Right atrium auricular region (tissue), 2 donors: ENCODE results near the gene SLC26A1. TPM values are rescaled to one million over a fixed set of nuclear protein-coding genes. Genes with fewer than 3 reads are reported as not detected.

Experiments
- DNase-seq: peaks from one replicate; pipeline ENCODE4 v3.0.0-alpha.2; 2019; ENCODE audit warnings: low spot score
- H3K27ac ChIP-seq, 2 donors: fragments of 200-600 bp; sonication (generic); 1 replicate in 1 of 2; 2 replicates in 1 of 2; pipeline ENCODE4 v1.5.1; 2016 to 2019
- H3K27me3 ChIP-seq, 2 donors: fragments of 200-600 bp; sonication (generic); one replicate each; pipeline versions ENCODE4 v1.5.1 to v1.6.0; 2017 to 2019
- H3K36me3 ChIP-seq: fragments of 200-600 bp; sonication (generic); one replicate; pipeline ENCODE4 v1.5.1; 2016
- H3K4me1 ChIP-seq, 2 donors: fragments of 200-600 bp; sonication (generic); one replicate each; pipeline versions ENCODE4 v1.5.1 to v1.6.0; 2017 to 2019
- H3K4me3 ChIP-seq, 2 donors: fragments of 200-600 bp; sonication (generic); 1 replicate in 1 of 2; 2 replicates in 1 of 2; pipeline ENCODE4 v1.5.1; 2017 to 2019; ENCODE audit warnings: mild to moderate bottlenecking in 1 of 2, moderate library complexity in 1 of 2
- H3K9me3 ChIP-seq, 2 donors: fragments of 200-600 bp; sonication (generic); one replicate each; pipeline ENCODE4 v1.5.1; 2019
- total RNA-seq, 2 donors: library from RNA; depleted of rRNA; stranded (reverse); fragments of >200 nt; gene quantifications; one replicate each; pipeline ENCODE4 v1.1.0, GENCODE V29; 2016
- TF ChIP-seq, protein P1 (sequence below), 2 donors: fragments of 200-600 bp; sonication (generic); IDR thresholded peaks; one replicate each; pipeline ENCODE4 v1.5.1; 2019; ENCODE audit warnings: antibody characterized with exemption in 2 of 2

SLC26A1 gene
- total RNA-seq, 2 donors from 2014 or later = not detected

DNA sequence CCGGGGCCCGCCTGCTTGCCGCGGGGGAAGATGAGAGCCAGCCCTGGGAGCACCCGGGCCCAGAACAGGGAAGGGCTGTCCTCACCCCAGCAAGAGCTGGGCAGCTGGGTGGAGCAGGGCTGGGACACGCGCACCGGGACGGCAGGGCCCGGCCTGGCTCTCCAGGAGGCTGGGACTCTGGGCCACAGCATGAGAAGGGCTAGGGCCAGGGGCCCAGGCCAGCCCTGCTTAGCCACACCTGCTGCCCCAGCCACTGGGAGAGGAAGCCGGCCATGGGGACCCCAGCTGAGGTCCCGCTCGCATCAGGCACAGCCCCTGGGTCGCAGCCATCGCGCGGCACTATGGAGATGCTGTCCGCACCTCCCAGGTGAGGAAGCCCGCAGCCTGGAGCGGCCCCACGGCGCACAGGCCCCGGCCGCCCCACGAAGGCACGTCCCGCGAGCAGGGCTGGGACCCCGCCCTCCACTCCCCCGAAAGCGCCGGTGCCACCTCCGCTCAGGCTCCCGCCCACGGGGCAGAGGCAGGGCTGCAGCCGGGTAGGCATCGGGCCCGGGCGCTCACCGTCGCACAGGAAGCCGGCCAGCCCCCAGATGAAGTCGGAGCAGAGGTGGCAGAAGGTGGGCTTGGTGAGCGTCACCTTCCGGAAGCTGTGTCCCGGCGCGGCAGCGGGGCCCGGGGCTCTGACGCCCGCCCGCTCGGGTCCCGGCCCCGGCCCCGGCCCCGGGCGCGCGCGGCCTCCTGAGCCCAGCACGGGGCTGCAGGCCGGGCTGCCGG, 20.4 kb downstream of the SLC26A1 start:
- Histone ChIP-seq H3K4me3 (peak overlapping the region; percentile 72 to 80), H3K36me3 (no peaks in the 10 kb centered on the region), H3K4me1 (peaks cover 0 to 31% of the 10 kb centered on the region in 2 donors), H3K27me3 (no peaks in the 10 kb centered on the region), H3K27ac (peak overlapping the region in 1 of 2 donors; percentile 21), H3K9me3 (no peaks in the 10 kb centered on the region)
- DNase-seq = no peak
- TF ChIP-seq, protein P1, sequence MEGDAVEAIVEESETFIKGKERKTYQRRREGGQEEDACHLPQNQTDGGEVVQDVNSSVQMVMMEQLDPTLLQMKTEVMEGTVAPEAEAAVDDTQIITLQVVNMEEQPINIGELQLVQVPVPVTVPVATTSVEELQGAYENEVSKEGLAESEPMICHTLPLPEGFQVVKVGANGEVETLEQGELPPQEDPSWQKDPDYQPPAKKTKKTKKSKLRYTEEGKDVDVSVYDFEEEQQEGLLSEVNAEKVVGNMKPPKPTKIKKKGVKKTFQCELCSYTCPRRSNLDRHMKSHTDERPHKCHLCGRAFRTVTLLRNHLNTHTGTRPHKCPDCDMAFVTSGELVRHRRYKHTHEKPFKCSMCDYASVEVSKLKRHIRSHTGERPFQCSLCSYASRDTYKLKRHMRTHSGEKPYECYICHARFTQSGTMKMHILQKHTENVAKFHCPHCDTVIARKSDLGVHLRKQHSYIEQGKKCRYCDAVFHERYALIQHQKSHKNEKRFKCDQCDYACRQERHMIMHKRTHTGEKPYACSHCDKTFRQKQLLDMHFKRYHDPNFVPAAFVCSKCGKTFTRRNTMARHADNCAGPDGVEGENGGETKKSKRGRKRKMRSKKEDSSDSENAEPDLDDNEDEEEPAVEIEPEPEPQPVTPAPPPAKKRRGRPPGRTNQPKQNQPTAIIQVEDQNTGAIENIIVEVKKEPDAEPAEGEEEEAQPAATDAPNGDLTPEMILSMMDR (IDR thresholded peaks at IDR 0.05) = no peak

DNA sequence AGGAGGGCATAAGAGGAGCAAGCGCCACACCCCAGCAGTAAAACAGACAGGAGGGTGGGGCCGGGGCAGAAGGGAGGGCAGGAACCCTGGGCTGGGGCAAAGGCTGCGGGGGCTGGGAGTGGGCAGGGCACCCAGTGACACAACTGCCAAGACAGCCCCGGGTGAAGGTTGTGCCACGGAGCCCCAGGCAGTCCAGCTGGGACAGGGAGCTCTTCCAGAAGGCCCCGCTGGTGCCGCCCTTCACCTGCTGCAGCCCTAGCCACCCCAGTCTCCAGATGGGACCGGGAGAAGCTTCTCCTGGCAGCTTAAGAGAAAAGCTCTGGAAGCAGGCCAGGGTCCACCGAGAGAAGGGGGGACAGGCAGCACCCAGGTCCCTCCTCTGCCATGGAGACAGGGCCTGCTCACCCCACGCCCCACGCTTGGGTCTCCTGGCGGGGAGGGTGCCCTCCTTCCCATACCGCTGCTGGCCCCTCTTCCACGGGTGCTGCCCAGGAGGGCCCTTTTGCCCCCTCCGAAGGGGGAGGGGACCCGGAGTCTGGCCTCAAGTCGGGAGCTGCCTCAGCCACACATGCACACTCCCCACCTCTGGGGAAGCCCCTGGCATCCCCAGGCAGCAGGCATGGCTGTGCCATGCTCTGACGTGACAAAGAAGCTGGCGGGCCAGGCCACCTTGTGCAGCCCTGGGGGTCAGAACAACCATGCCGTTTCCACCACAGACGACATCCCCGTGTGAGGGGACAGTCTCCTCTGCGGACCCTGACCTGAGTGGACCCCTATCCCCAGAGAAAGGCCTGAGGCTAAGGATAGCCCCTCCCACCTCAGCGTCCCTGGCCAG, 21.3 kb downstream of the SLC26A1 start:
- TF ChIP-seq, protein P1 (IDR thresholded peaks at IDR 0.05) = no peak
- H3K27me3 ChIP-seq = no peaks in the 10 kb centered on the region
- no peaks in the 10 kb centered on the region for H3K9me3 ChIP-seq
- DNase-seq = no peak
- H3K4me3 ChIP-seq = peak overlapping the region in 1 of 2 donors; percentile 80
- no peak overlapping the region for H3K27ac ChIP-seq
- no peaks in the 10 kb centered on the region for H3K36me3 ChIP-seq
- peaks cover 0 to 37% of the 10 kb centered on the region in 2 donors for H3K4me1 ChIP-seq

DNA sequence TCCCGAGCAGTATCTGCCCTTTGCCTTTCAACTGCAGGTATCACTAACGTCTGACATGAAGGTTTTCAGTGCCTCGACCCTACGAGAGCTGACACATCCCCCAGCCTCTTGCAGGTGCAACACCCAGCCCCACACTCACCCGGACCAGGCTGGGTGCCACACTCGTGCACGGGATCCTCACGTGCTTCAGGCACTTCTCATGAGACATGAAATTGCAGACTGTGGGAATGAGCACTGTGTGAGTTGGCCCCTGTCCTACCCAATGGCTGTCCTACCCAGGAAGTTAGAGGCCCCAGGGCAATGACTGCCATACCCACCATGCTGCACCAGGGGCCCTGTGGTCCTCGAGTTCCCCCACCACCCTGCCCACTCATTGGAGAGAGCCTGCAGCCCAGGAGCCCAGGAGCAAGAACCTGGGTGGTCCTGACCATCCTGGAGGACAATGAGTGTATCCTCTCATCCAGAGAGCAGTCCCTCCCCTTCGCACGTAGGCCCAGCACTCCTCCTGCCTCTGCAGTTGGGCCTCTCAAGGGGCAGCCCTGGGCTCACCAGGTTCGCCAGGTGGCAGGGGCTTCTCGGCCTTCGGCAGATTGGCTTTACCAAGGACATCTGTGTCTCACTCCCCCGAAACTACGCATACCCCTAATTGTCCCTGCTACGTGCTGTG, 22.2 kb downstream of the SLC26A1 start:
- Histone ChIP-seq H3K27ac (no peak overlapping the region), H3K4me3 (no peak overlapping the region)

DNA sequence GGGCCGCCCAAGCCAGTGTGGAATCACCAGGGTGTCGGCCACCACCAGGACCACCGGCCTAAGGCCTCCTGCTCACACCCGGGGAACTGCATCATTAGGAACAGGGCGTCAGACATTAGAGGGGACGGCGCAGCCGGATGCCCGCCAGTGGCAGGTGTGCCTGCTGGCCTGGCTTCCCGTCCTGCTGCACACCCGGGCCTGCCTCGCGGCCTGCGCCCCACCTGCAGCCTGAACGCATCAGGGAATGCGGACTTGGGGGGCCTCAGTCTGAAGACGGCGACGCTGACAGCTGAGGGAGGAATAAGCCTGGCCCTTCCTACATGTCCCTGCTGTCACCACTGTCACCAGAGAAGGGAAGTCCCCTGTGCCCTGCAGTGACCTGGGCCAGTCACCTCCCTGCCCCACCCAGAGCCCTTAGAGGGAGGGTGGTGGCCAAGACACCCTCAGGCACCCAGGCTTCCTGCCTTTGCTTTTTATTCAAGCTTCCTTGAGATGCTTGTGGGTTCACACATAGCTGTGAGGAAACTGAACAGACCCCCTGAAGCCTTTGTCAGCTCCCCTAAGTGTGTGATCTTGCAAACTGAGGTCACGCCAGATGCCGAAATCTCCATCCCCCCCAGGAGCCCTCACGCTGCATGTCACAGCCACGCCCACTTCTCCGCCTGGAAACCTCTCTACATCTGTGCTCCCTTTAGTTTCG, 23.0 kb downstream of the SLC26A1 start:
- Histone ChIP-seq H3K27ac (no peak overlapping the region), H3K27me3 (no peaks in the 10 kb centered on the region), H3K36me3 (no peaks in the 10 kb centered on the region), H3K4me3 (no peak overlapping the region), H3K4me1 (peaks cover 0 to 37% of the 10 kb centered on the region in 2 donors), H3K9me3 (no peaks in the 10 kb centered on the region)
- TF ChIP-seq, protein P1 (IDR thresholded peaks at IDR 0.05) = no peak
- no peak for DNase-seq

More for the DNA sequence above, 22.2 kb downstream of the SLC26A1 start:
- Histone ChIP-seq H3K27me3 (no peaks in the 10 kb centered on the region), H3K36me3 (no peaks in the 10 kb centered on the region), H3K9me3 (no peaks in the 10 kb centered on the region), H3K4me1 (peaks cover 0 to 37% of the 10 kb centered on the region in 2 donors)
- TF ChIP-seq, protein P1 (IDR thresholded peaks at IDR 0.05) = no peak
- DNase-seq = no peak
